Measurements from ENCODE around the gene PER1.

PER1 gene

GRCh38 chr17:8153525-8153956 is 1.3 kb upstream of the PER1 start:
- DNase-seq: peak; percentile 53 to 59

GRCh38 chr17:8153031-8153451 is 837 bp upstream of the PER1 start:
- no peak for DNase-seq

GRCh38 chr17:8151641-8152111 is 528 bp downstream of the PER1 start:
- no peak for DNase-seq

GRCh38 chr17:8151120-8151640 is 1.0 kb downstream of the PER1 start:
- DNase-seq: no peak

- DNase-seq: no peak
Observed at GRCh38 chr17:8150194-8151119, 1.7 kb downstream of the PER1 start.

GRCh38 chr17:8149419-8150193 is 2.6 kb downstream of the PER1 start:
- no peak for DNase-seq

- no peak for DNase-seq
Observed at GRCh38 chr17:8148560-8148959, 3.6 kb downstream of the PER1 start.

- DNase-seq: no peak
Observed at GRCh38 chr17:8147805-8148404, 4.3 kb downstream of the PER1 start.

- no peak for DNase-seq
Observed at GRCh38 chr17:8147141-8147804, 4.9 kb downstream of the PER1 start.

GRCh38 chr17:8146381-8147140 is 5.6 kb downstream of the PER1 start:
- DNase-seq: no peak

- DNase-seq: no peak
Observed at GRCh38 chr17:8145811-8146210, 6.4 kb downstream of the PER1 start.

GRCh38 chr17:8144401-8145231 is 7.6 kb downstream of the PER1 start:
- DNase-seq: no peak

- no peak for DNase-seq
Observed at GRCh38 chr17:8143581-8144400, 8.4 kb downstream of the PER1 start.

GRCh38 chr17:8142887-8143580 is 9.2 kb downstream of the PER1 start:
- DNase-seq: no peak

- DNase-seq: no peak
Observed at GRCh38 chr17:8142158-8142886, 9.9 kb downstream of the PER1 start.

- DNase-seq: no peak
Observed at GRCh38 chr17:8141741-8142140, 10.5 kb downstream of the PER1 start.

GRCh38 chr17:8141045-8141444 is 11.2 kb downstream of the PER1 start:
- DNase-seq: no peak
